A549 treated with ZK216348 at 1 μM for 4 hours (cell line): ENCODE measurements around the gene COLGALT1. TPM values are rescaled to one million over a fixed set of nuclear protein-coding genes. Genes with fewer than 3 reads are reported as not detected.

Source experiments
- total RNA-seq: library from RNA; stranded (reverse); fragments of 200-300 nt; extraction: Qiagen RNA extraction; gene quantifications from 5 replicates; pipeline ENCODE4 v1.2.3, GENCODE V29; 2022; ENCODE audit warnings: low read depth

COLGALT1 gene
- 46.5 to 80.8 TPM (median 73.0 TPM) in 5 replicates for total RNA-seq

GRCh38 chr19:17555480-17555928 is at the start of gene COLGALT1:
TSS of gene COLGALT1 (plus strand) at chr19:17555649. CDS start at chr19:17555714, 65 bp downstream.

Other genes with a start within 250 kb of the COLGALT1 start
- gene MRPL34, start 249.8 kb upstream of the COLGALT1 start, total RNA-seq: 40.0 to 98.7 TPM (median 87.8 TPM) in 5 replicates
- 46.6 to 71.6 TPM (median 63.9 TPM) in 5 replicates for gene DDA1, start 246.1 kb upstream of the COLGALT1 start, total RNA-seq
- gene ANO8, start 220.8 kb upstream of the COLGALT1 start, total RNA-seq: 1.6 to 5.5 TPM (median 4.3 TPM) in 5 replicates
- 15.3 to 25.9 TPM (median 22.8 TPM) in 5 replicates for gene GTPBP3, start 218.1 kb upstream of the COLGALT1 start, total RNA-seq
- gene PLVAP, start 178.3 kb upstream of the COLGALT1 start, total RNA-seq: not detected in 5 replicates
- not detected in 5 replicates for gene CCDC194, start 161.5 kb upstream of the COLGALT1 start, total RNA-seq
- 0.23 to 0.35 TPM (median 0.32 TPM) in 3 of 5 replicates, not detected in the others for gene BST2, start 150.0 kb upstream of the COLGALT1 start, total RNA-seq
- 22.5 to 43.2 TPM (median 39.3 TPM) in 5 replicates for gene MVB12A, start 135.6 kb upstream of the COLGALT1 start, total RNA-seq
- gene TMEM221, start 107.0 kb upstream of the COLGALT1 start, total RNA-seq: 0.14 to 0.91 TPM (median 0.63 TPM) in 5 replicates
- not detected in 5 replicates for gene NXNL1, start 94.7 kb upstream of the COLGALT1 start, total RNA-seq
- 1.7 to 3.6 TPM (median 2.8 TPM) in 5 replicates for gene SLC27A1, start 85.1 kb upstream of the COLGALT1 start, total RNA-seq
- gene PGLS, start 44.0 kb upstream of the COLGALT1 start, total RNA-seq: 41.7 to 79.6 TPM (median 75.4 TPM) in 5 replicates
- gene UNC13A, start 132.7 kb downstream of the COLGALT1 start, total RNA-seq: 1.2 to 2.1 TPM (median 1.5 TPM) in 5 replicates
- gene MAP1S, start 163.8 kb downstream of the COLGALT1 start, total RNA-seq: 22.0 to 39.8 TPM (median 34.0 TPM) in 5 replicates
- 16.2 to 20.0 TPM (median 18.3 TPM) in 5 replicates for gene FCHO1, start 195.8 kb downstream of the COLGALT1 start, total RNA-seq
- 3.4 to 5.4 TPM (median 4.5 TPM) in 5 replicates for gene B3GNT3, start 239.5 kb downstream of the COLGALT1 start, total RNA-seq